Adrenal gland (tissue), 12 donors: ENCODE measurements around the gene STAP2. TPM values are rescaled to one million over a fixed set of nuclear protein-coding genes. Genes with fewer than 3 reads are reported as not detected.

Source experiments
- DNase-seq, 7 donors: peaks; one replicate each; pipeline ENCODE4 v3.0.0-alpha.2; 2019 to 2020
- H3K27ac ChIP-seq, 5 donors: fragments of 200-600 bp; sonication (generic) in 4 of 5; 1 replicate in 3 of 5; 2 replicates in 2 of 5; pipeline versions ENCODE4 v1.5.1 to v1.8.0; 2016 to 2020; ENCODE audit warnings: mild to moderate bottlenecking in 1 of 5
- H3K27me3 ChIP-seq: fragments of 200-600 bp; 2 replicates; pipeline ENCODE4 v1.8.0; 2021
- H3K36me3 ChIP-seq, 2 donors: fragments of 200-600 bp; replicated peaks in 1 of 2; 1 replicate in 1 of 2; 2 replicates in 1 of 2; pipeline versions ENCODE4 v1.5.1 to v1.8.0; 2018 to 2022
- H3K4me1 ChIP-seq, 2 donors: fragments of 200-600 bp; replicated peaks in 1 of 2; 1 replicate in 1 of 2; 2 replicates in 1 of 2; pipeline versions ENCODE4 v1.5.1 to v1.8.0; 2018 to 2021
- H3K4me3 ChIP-seq, 4 donors: fragments of 200-600 bp; sonication (generic) in 3 of 4; one replicate each; pipeline ENCODE4 v1.5.1; 2016 to 2018
- H3K9me3 ChIP-seq, 3 donors: fragments of 200-600 bp; sonication (generic) in 1 of 3; replicated peaks in 1 of 3; 1 replicate in 2 of 3; 2 replicates in 1 of 3; pipeline versions ENCODE4 v1.5.1 to v1.8.0; 2016 to 2021
- POLR2A ChIP-seq, 2 donors: fragments of 450-650 bp; IDR thresholded peaks; one replicate each; pipeline ENCODE4 v1.6.1; 2017; ENCODE audit warnings: antibody characterized with exemption in 2 of 2, mild to moderate bottlenecking in 2 of 2, moderate library complexity in 1 of 2
- WGBS, 4 donors: extraction: QIAGEN DNeasy Blood & Tissue Kit in 2 of 4; methylation state at CpG; one replicate each; pipeline versions ENCODE4 v1.1.5 to v1.1.7; 2013 to 2017; 5-methylcytosine and 5-hydroxymethylcytosine counted together
- intact Hi-C, 2 donors: fragments of 100-400 bp; cut with DNase I; formaldehyde crosslinking; loops; one replicate each; pipeline versions ENCODE4 v1.14.1 to v1.15.0; 2022 to 2023
- polyA plus RNA-seq, 3 donors: library from polyadenylated mRNA; stranded (reverse); fragments of 200-250 nt in 2 of 3; fragments of 350-450 nt in 1 of 3; fragmentation: Illumina TruSeq in 1 of 3; extraction: RNeasy Lipid Tissue Mini Kit (QIAGEN cat#74804) in 1 of 3; gene quantifications; one replicate each; pipeline ENCODE4 v1.2.3, GENCODE V29; 2013 to 2014
- total RNA-seq, 9 donors: library from RNA; depleted of rRNA in 4 of 9; stranded (reverse); fragments of >200 nt in 4 of 9; fragments of 120-200 nt in 1 of 9; fragmentation: NEBNext Ultra II Directional in 1 of 9; extraction: Animal tissue kit (Norgen Biotek cat#: 25700) in 1 of 9; gene quantifications; one replicate each; pipeline versions ENCODE4 v1.1.0 to v1.2.4, GENCODE V29; 2013 to 2023
- TF ChIP-seq, protein P1 (sequence below), 6 experiments: fragments of 450-650 bp in 4 of 6; fragments of 200-600 bp in 2 of 6; sonication (generic) in 1 of 6; IDR thresholded peaks; 1 replicate in 5 of 6; 2 replicates in 1 of 6; pipeline versions ENCODE4 v1.5.1 to v1.8.0; 2016 to 2021; ENCODE audit warnings: antibody characterized with exemption in 6 of 6, mild to moderate bottlenecking in 2 of 6, moderate library complexity in 1 of 6
- donor health status: healthy with polysubstance abuse.
- donor health status: Bipolar disorder and iron deficiency.
- donor health status: DM: yes; HTN: yes; CAD: no.
- donor health status: DM: no; HTN: no; CAD: no.
- donor health status: DM: no; HTN: no; CAD: no.
- donor health status: DM: yes; HTN: yes; CAD: no.

STAP2 gene
- total and polyA plus RNA-seq, 12 donors, result 5.7 to 106 (median 36.5) TPM

DNA sequence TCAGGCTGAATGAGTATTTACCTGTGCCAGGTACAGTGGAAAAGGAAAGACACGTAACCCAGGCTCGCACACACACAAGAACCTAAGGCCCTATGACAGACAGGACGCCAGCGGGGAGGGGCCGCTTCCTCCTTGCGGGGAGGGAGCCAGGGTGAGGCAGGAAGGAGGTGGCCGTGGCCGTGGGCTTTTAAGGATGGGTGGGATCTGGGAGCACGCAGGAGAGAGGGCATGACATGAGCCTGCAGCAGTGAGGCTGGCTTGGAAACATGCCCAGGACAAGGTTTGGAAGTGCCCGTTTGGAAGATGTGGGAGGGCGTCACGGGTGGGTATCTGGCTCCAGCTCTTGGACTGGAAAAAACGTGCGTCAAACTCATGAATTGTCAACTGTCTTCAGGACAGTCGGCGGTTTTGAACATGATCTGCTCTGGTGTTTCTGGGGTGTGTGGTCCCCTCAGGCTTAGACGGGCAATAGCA, 41.7 kb upstream of the STAP2 start:
- Histone ChIP-seq H3K27ac (peak overlapping the region in 3 of 5 donors; percentile 69 to 92 (median 85)), H3K4me3 (no peak overlapping the region), H3K4me1 (peaks cover 51 to 69% of the 10 kb centered on the region in 2 donors), H3K36me3 (peaks cover 0 to 15% of the 10 kb centered on the region in 2 donors), H3K9me3 (no peaks in the 10 kb centered on the region), H3K27me3 (no peaks in the 10 kb centered on the region)
- intact Hi-C loops, result no loop called here
- TF ChIP-seq, protein P1, sequence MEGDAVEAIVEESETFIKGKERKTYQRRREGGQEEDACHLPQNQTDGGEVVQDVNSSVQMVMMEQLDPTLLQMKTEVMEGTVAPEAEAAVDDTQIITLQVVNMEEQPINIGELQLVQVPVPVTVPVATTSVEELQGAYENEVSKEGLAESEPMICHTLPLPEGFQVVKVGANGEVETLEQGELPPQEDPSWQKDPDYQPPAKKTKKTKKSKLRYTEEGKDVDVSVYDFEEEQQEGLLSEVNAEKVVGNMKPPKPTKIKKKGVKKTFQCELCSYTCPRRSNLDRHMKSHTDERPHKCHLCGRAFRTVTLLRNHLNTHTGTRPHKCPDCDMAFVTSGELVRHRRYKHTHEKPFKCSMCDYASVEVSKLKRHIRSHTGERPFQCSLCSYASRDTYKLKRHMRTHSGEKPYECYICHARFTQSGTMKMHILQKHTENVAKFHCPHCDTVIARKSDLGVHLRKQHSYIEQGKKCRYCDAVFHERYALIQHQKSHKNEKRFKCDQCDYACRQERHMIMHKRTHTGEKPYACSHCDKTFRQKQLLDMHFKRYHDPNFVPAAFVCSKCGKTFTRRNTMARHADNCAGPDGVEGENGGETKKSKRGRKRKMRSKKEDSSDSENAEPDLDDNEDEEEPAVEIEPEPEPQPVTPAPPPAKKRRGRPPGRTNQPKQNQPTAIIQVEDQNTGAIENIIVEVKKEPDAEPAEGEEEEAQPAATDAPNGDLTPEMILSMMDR (IDR thresholded peaks at IDR 0.05), result no peak
- TF ChIP-seq POLR2A (IDR thresholded peaks at IDR 0.05), result no peak
- DNase-seq, result peak in 5 of 7 donors; percentile 36 to 65 (median 47)
- WGBS, 4 donors, result 39 to 61% (median 48%) methylated on average over 11 to 17 of the region's 17 CpGs

DNA sequence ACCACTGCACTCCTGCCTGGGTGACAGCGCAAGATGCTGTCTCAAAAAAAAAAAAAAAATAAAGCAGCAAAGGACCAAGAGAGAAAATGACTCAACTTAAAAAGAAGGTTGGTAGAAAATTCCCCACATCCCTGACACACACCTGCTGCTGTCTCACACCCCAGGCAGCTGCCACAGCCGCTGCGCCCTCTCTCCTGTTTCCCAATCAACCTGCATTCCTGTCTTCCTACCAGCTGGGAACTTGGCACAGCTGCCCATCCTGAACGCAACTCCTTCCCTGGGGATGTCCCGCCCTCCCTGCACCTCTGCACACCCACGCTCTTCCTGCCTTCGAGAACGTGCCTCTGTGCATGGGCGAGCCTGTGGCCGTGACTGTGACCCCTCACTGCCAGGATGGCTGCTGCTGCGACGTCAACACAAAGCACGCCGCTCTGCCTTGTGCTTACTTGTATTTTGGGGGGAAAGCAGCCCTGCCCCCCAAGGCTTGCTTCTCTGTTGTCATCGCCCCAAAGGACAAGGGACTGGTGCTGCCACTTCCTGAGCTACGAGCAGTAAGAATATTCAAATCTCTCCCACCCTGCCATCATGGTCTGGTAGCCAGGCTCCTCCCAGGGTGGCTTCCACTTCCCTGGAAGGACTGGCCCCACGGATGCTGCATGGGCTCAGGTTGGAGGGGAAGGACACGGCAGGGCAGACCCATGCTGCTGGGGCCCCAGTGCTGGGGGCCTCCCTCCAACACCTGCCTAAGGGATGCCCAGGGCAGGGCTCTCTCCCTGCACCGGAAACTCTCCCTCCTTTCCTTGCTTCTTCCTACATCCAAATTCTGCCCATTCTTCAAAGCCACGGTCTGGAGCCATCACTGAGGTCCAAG, 41.0 kb upstream of the STAP2 start:
- Histone ChIP-seq H3K4me1 (peaks cover 53 to 69% of the 10 kb centered on the region in 2 donors), H3K27me3 (no peaks in the 10 kb centered on the region), H3K4me3 (no peak overlapping the region), H3K9me3 (no peaks in the 10 kb centered on the region), H3K27ac (peak overlapping the region in 4 of 5 donors; percentile 36 to 92 (median 77)), H3K36me3 (peaks cover 0 to 15% of the 10 kb centered on the region in 2 donors)
- TF ChIP-seq, protein P1 (IDR thresholded peaks at IDR 0.05), result no peak
- no peak for TF ChIP-seq POLR2A (IDR thresholded peaks at IDR 0.05)
- DNase-seq, result peak; percentile 30 to 87 (median 80)
- intact Hi-C loops, result no loop called here
- WGBS, 4 donors, result 32 to 56% (median 49%) methylated on average over 12 to 20 of the region's 20 CpGs

DNA sequence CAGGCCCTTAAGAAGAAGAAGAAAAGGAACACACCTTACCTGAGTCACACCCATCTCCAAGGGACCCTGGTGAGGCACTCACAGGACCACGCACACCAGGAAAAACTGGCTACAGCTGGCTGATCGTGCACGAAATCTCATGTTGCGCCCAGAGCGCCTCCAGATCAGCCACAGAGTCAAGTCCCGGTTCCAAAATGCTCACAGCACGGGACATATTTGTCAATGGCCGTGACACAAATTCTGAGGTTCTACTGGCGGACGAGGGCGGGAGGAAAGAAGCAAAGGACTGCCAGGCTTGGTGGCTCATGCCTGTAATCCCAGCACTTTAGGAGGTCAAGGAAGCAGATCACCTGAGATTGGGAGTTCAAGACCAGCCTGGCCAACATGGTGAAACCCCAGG, 40.3 kb upstream of the STAP2 start:
- DNase-seq, result peak in 4 of 7 donors; percentile 35 to 72 (median 44)
- 48 to 75% (median 58%) methylated on average over 8 to 11 of the region's 11 CpGs for WGBS, 4 donors
- TF ChIP-seq, protein P1 (IDR thresholded peaks at IDR 0.05), result no peak
- TF ChIP-seq POLR2A (IDR thresholded peaks at IDR 0.05), result peak in 1 of 2 donors; percentile 10
- Histone ChIP-seq H3K4me1 (peaks cover 61 to 70% of the 10 kb centered on the region in 2 donors), H3K27me3 (no peaks in the 10 kb centered on the region), H3K9me3 (no peaks in the 10 kb centered on the region), H3K36me3 (peaks cover 0 to 8% of the 10 kb centered on the region in 2 donors), H3K27ac (peak overlapping the region in 3 of 5 donors; percentile 69 to 92 (median 85)), H3K4me3 (no peak overlapping the region)
- intact Hi-C loops, result no loop called here

DNA sequence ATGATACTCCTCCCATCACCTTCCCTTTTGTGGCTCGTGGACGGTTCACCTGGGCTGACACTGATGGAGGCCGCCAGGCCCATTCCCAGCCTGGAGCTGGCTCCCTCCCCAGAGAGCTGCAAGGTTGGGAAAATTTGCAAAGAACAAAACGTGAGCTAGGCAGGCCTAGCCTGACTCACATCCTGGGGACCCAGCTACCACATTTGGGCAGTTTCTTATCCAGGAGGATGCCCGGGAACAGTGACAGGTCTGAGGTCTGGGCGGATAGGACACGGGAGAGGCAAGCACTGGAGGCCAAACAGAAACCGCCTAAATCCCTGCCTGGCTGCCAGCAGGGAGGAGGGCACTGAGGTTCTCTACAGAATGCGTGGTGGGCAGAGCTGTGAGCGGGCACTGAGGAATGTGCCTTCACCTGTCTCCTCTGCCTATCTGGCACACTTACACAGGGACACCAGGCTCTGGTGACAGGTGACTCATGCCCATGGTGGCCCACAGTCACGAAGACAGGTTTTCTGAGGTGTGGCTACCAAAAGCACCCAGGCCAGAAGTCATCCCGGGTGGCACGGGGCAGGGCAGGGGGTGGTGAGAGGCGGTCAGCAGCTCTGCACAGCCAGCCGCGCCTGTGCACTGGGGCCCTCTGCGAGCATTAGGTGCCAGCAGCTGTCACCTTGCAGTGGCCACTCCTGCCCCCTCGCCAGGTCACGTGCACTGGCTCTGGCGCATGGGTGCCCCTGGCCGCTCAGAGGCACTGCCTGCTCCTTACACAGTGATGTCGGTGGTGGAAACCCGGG, 38.6 kb upstream of the STAP2 start:
- intact Hi-C loops, result no loop called here
- no peaks in the 10 kb centered on the region for H3K36me3 ChIP-seq
- peak overlapping the region in 4 of 5 donors; percentile 47 to 96 (median 90) for H3K27ac ChIP-seq
- 47 to 79% (median 59%) methylated on average over 8 to 23 of the region's 23 CpGs for WGBS, 4 donors
- DNase-seq, result peak in 5 of 7 donors; percentile 27 to 66 (median 56)
- no peaks in the 10 kb centered on the region for H3K9me3 ChIP-seq
- H3K4me1 ChIP-seq, result peaks cover 78 to 87% of the 10 kb centered on the region in 2 donors
- no peaks in the 10 kb centered on the region for H3K27me3 ChIP-seq
- H3K4me3 ChIP-seq, result no peak overlapping the region
- TF ChIP-seq POLR2A (IDR thresholded peaks at IDR 0.05), result no peak
- TF ChIP-seq, protein P1 (IDR thresholded peaks at IDR 0.05), result no peak
